Lung (tissue), 12 donors: Measurements from ENCODE around the gene HEMK1. TPM values are rescaled to one million over a fixed set of nuclear protein-coding genes. Genes with fewer than 3 reads are reported as not detected.

Source experiments
- ATAC-seq: fragments of 200-7000 bp; cut with Tn5 transposase; one replicate; pipeline ENCODE4 v1.9.1; 2020; ENCODE audit warnings: moderate number of reproducible peaks; ENCODE audit not compliant: insufficient read depth, low FRiP score
- DNase-seq, 3 donors: peaks; one replicate each; pipeline ENCODE4 v3.0.0-alpha.2; 2013 to 2017
- H3K27ac ChIP-seq, 2 donors: one replicate each; pipeline ENCODE4 v1.5.1; 2013; ENCODE audit warnings: mild to moderate bottlenecking in 2 of 2, moderate library complexity in 2 of 2, control low read depth in 1 of 2, inconsistent platforms in 1 of 2, low read depth in 1 of 2, low read length in 1 of 2
- H3K27me3 ChIP-seq, 3 donors: one replicate each; pipeline ENCODE4 v1.5.1; 2013; ENCODE audit warnings: low read length in 2 of 3; ENCODE audit not compliant: control insufficient read depth in 3 of 3, insufficient read depth in 3 of 3
- H3K36me3 ChIP-seq, 4 donors: one replicate each; pipeline ENCODE4 v1.5.1; 2013; ENCODE audit warnings: low read length in 4 of 4, mild to moderate bottlenecking in 1 of 4, moderate library complexity in 1 of 4; ENCODE audit not compliant: control insufficient read depth in 4 of 4, insufficient read depth in 4 of 4
- H3K4me1 ChIP-seq, 5 donors: one replicate each; pipeline ENCODE4 v1.5.1; 2013; ENCODE audit warnings: low read length in 5 of 5, mild to moderate bottlenecking in 2 of 5, moderate library complexity in 1 of 5; ENCODE audit not compliant: control insufficient read depth in 5 of 5, insufficient read depth in 5 of 5
- H3K4me3 ChIP-seq: one replicate; pipeline ENCODE4 v1.5.1; 2013; ENCODE audit warnings: mild to moderate bottlenecking, control low read depth, moderate library complexity
- H3K9ac ChIP-seq, 2 donors: one replicate each; pipeline ENCODE4 v1.5.1; 2013; ENCODE audit warnings: low read length in 2 of 2, control low read depth in 1 of 2; ENCODE audit not compliant: insufficient read depth in 1 of 2
- H3K9me3 ChIP-seq, 4 donors: one replicate each; pipeline ENCODE4 v1.5.1; 2013; ENCODE audit warnings: low read length in 3 of 4, mild to moderate bottlenecking in 1 of 4, moderate library complexity in 1 of 4; ENCODE audit not compliant: control insufficient read depth in 4 of 4, insufficient read depth in 3 of 4
- WGBS, 2 donors: extraction: QIAGEN DNeasy Blood & Tissue Kit; methylation state at CpG; one replicate each; pipeline ENCODE4 v1.1.7; 2013; 5-methylcytosine and 5-hydroxymethylcytosine counted together
- polyA plus RNA-seq, 2 donors: library from polyadenylated mRNA; stranded (reverse); fragments of 200-250 nt; gene quantifications; one replicate each; pipeline ENCODE4 v1.2.1, GENCODE V29; 2013
- total RNA-seq, 2 donors: library from RNA; depleted of rRNA in 1 of 2; stranded (reverse); fragments of >200 nt in 1 of 2; gene quantifications; one replicate each; pipeline ENCODE4 v1.2.1, GENCODE V29; 2014 to 2021
- TF ChIP-seq, protein P1 (sequence below): IDR thresholded peaks from 2 replicates; pipeline ENCODE4 v1.5.1; 2012; ENCODE audit warnings: mild to moderate bottlenecking; ENCODE audit errors: control extremely low read depth, extremely low read depth
- donor health status: control.
- donor health status: control.
- donor health status: Bipolar disorder and iron deficiency.
- donor health status: healthy.
- donor health status: DM: yes; HTN: yes; CAD: no.

The HEMK1 gene
- total and polyA plus RNA-seq, 4 donors, result 16.0 to 28.0 (median 18.7) TPM

DNA sequence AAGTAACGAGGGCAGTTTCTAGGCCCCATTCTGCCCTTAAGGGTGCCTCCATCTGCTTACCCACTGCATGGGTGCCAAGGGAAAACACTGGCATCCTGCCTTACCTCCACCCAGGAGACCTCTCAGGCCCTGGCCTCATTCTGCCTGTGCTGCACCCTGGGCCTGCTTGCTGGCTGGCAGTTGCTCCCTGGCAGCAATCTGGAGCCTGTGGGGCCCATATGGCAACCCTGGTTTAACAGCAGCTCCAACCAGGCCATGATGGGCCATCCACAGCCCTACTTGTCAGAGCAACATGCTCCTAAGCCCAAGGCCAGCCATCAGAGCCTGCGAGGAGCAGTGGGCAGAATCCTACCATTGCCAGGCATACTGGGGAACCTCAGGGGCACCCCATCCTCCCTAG, 5.5 kb upstream of the HEMK1 start:
- TF ChIP-seq, protein P1, sequence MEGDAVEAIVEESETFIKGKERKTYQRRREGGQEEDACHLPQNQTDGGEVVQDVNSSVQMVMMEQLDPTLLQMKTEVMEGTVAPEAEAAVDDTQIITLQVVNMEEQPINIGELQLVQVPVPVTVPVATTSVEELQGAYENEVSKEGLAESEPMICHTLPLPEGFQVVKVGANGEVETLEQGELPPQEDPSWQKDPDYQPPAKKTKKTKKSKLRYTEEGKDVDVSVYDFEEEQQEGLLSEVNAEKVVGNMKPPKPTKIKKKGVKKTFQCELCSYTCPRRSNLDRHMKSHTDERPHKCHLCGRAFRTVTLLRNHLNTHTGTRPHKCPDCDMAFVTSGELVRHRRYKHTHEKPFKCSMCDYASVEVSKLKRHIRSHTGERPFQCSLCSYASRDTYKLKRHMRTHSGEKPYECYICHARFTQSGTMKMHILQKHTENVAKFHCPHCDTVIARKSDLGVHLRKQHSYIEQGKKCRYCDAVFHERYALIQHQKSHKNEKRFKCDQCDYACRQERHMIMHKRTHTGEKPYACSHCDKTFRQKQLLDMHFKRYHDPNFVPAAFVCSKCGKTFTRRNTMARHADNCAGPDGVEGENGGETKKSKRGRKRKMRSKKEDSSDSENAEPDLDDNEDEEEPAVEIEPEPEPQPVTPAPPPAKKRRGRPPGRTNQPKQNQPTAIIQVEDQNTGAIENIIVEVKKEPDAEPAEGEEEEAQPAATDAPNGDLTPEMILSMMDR, result no peak
- H3K27ac ChIP-seq, result no peak overlapping the region

GRCh38 chr3:50564321-50564720, 5.0 kb upstream of the HEMK1 start:
- WGBS, 2 donors, result 80 to 88% methylated on average over 1 of the region's 1 CpG
- Histone ChIP-seq H3K4me1 (peaks cover 0 to 14% (median 7%) of the 10 kb centered on the region in 5 donors), H3K9me3 (no peaks in the 10 kb centered on the region), H3K36me3 (peaks cover 0 to 2% (median 0%) of the 10 kb centered on the region in 4 donors), H3K4me3 (no peak overlapping the region), H3K27me3 (no peaks in the 10 kb centered on the region), H3K9ac (no peak overlapping the region), H3K27ac (no peak overlapping the region)
- DNase-seq, result no peak
- no peak for ATAC-seq
- TF ChIP-seq, protein P1, result no peak

More for the DNA sequence above, 5.5 kb upstream of the HEMK1 start:
- WGBS, 2 donors, result 85 to 94% methylated on average over 2 of the region's 2 CpGs
- ATAC-seq (no peak), DNase-seq (no peak)
- Histone ChIP-seq H3K36me3 (peaks cover 0 to 2% (median 0%) of the 10 kb centered on the region in 4 donors), H3K9ac (no peak overlapping the region), H3K9me3 (no peaks in the 10 kb centered on the region), H3K27me3 (no peaks in the 10 kb centered on the region), H3K4me1 (peaks cover 0 to 14% (median 7%) of the 10 kb centered on the region in 5 donors), H3K4me3 (no peak overlapping the region)

- TF ChIP-seq, protein P1, result no peak
- peak overlapping the region; percentile 8 to 31 for H3K9ac ChIP-seq
- WGBS, 2 donors, result 15 to 25% methylated on average over 11 of the region's 11 CpGs
- H3K4me3 ChIP-seq, result peak overlapping the region; percentile 33
- H3K27me3 ChIP-seq, result no peaks in the 10 kb centered on the region
- peak overlapping the region in 1 of 2 donors; percentile 69 for H3K27ac ChIP-seq
- no peaks in the 10 kb centered on the region for H3K36me3 ChIP-seq
- DNase-seq (no peak), ATAC-seq (no peak)
- peaks cover 0 to 21% (median 13%) of the 10 kb centered on the region in 5 donors for H3K4me1 ChIP-seq
- H3K9me3 ChIP-seq, result no peaks in the 10 kb centered on the region
Observed at GRCh38 chr3:50567011-50567385, 2.3 kb upstream of the HEMK1 start.
